Activated CD8-positive, alpha-beta memory T cell treated with anti-CD3 and anti-CD28 coated beads for 4 hours (primary cell): Measurements from ENCODE around the gene CTSA.
A peak's percentile ranks its signal among the peaks of the same experiment; 100 is the strongest.
"Not testable (repeated sequence)": the region's sequence is repeated elsewhere in the genome, so short reads cannot be mapped to it uniquely, and the experiment has no call there.

Source experiments
- DNase-seq, 2 donors: peaks; one replicate each; pipeline ENCODE4 v3.0.0-alpha.2; 2020; ENCODE audit warnings: low read depth in 2 of 2

CTSA gene

GRCh38 chr20:45866454-45866853 is 24.7 kb upstream of the CTSA start:
- no peak for DNase-seq

- no peak for DNase-seq
These were observed 23.9 kb upstream of the CTSA start for GRCh38 chr20:45867136-45867818.

GRCh38 chr20:45867819-45868176 is 23.3 kb upstream of the CTSA start:
- DNase-seq, result no peak

- no peak for DNase-seq
These were observed 18.5 kb upstream of the CTSA start for GRCh38 chr20:45872626-45873025.

- no peak for DNase-seq
These were observed 17.6 kb upstream of the CTSA start for GRCh38 chr20:45873409-45874103.

GRCh38 chr20:45874104-45874481 is 17.0 kb upstream of the CTSA start:
- not testable (repeated sequence) for DNase-seq

GRCh38 chr20:45874576-45874975 is 16.6 kb upstream of the CTSA start:
- DNase-seq, result no peak

- no peak for DNase-seq
These were observed 12.9 kb upstream of the CTSA start for GRCh38 chr20:45878076-45878761.

GRCh38 chr20:45880988-45881788 is 9.9 kb upstream of the CTSA start, which contains the start of gene ZSWIM1:
Gene ZSWIM1 (plus strand): TSS chr20:45881227. CDS start chr20:45882593, 1,366 bp downstream.
- DNase-seq, result peak; percentile 95 to 96

GRCh38 chr20:45882469-45883099 is 8.6 kb upstream of the CTSA start:
- DNase-seq, result no peak

GRCh38 chr20:45883100-45883469 is 8.1 kb upstream of the CTSA start:
- no peak for DNase-seq

- no peak for DNase-seq
These were observed 4.4 kb upstream of the CTSA start for GRCh38 chr20:45886590-45887345.

GRCh38 chr20:45887346-45887715 is 3.8 kb upstream of the CTSA start, which contains the start of gene SPATA25:
Gene SPATA25 (minus strand): TSS chr20:45887622. CDS start chr20:45887590, 32 bp downstream.
- DNase-seq, result no peak

GRCh38 chr20:45888681-45889080 is 2.5 kb upstream of the CTSA start:
- no peak for DNase-seq

GRCh38 chr20:45890077-45890984 is 804 bp upstream of the CTSA start:
- DNase-seq, result no peak

GRCh38 chr20:45892049-45892825 is 1.1 kb downstream of the CTSA start:
- no peak for DNase-seq

GRCh38 chr20:45892828-45893500 is 1.8 kb downstream of the CTSA start:
- no peak for DNase-seq

- DNase-seq, result no peak
These were observed 2.7 kb downstream of the CTSA start for GRCh38 chr20:45893831-45894230.
